ENCODE data around the gene DERA.
"Not testable (repeated sequence)": the region's sequence is repeated elsewhere in the genome, so short reads cannot be mapped to it uniquely, and the experiment has no call there.

DERA gene

DNA sequence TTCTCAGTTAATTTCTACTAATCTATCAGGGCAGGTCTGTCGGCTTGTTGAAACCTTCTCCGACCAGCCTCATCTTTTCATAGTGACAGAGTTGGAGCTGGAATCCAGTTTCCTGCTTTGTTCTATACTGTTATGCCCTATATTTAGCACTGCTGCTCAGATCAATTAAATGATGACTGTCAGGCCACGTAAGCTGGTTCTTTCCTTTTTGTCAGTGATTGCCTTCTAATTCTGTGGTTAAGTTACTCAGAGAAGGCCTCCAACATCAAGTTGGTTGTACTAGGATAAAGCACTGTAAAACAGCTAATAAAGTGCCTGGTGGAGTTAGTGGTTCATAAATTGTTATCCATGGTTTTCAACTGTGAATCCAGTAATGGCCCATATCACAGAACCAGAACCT lies 22.6 kb downstream of the DERA start:
- no peak for DNase-seq
- H3K27me3 ChIP-seq (replicated peaks in 2 of 5; ENCODE audit: control insufficient read depth in 4 of 5, insufficient read depth in 5 of 5, low read length in 4 of 5), result no peaks in the 10 kb centered on the region
- no peak overlapping the region for H3K4me3 ChIP-seq (ENCODE audit: control insufficient read depth in 1 of 7, extremely low read depth in 1 of 7, insufficient read depth in 4 of 7, low read depth in 2 of 7, low read length in 6 of 7)
- no peak overlapping the region for H3K27ac ChIP-seq (ENCODE audit: insufficient read depth in 1 of 2, low read depth in 1 of 2, low read length in 2 of 2, poor library complexity in 1 of 2, severe bottlenecking in 2 of 2)
- 69% methylated on average over 3 of the region's 3 CpGs for WGBS (ENCODE audit: insufficient coverage)
- H3K36me3 ChIP-seq (ENCODE audit: control insufficient read depth in 4 of 4, insufficient read depth in 4 of 4, low read length in 3 of 4), result peaks cover 0 to 7% (median 3%) of the 10 kb centered on the region in 4 experiments
- POLR2A ChIA-PET, result no interaction called here
- CTCF ChIA-PET, result no interaction called here
- H3K9me3 ChIP-seq (ENCODE audit: control extremely low read depth in 1 of 5, control insufficient read depth in 4 of 5, insufficient read depth in 2 of 5, low read depth in 1 of 5, low read length in 4 of 5), result peaks cover 0 to 2% (median under 1%) of the 10 kb centered on the region in 5 experiments
- no peaks in the 10 kb centered on the region for H3K4me1 ChIP-seq (ENCODE audit: control extremely low read depth in 1 of 4, control insufficient read depth in 4 of 4, insufficient read depth in 4 of 4, low read length in 3 of 4)

DNA sequence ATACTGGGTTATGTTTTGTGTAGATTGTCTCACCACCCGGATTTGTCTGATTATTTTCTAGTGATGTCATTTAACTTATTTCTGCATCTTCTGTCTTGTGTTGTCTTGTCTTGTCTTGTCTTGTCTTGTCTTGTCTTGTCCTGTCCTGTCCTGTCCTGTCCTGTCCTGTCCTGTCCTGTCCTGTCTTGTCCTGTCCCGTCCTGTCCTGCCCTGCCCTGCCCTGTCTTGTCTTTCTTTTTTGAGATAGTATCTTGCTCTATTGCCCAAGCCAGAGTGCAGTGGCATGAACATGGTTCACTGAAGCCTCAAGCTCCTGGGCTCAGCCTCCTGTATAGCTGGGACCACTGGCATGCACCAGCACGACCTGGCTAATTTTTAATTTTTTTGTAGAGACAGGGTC lies 25.6 kb downstream of the DERA start:
- ChIA-PET CTCF (no interaction called here), POLR2A (interaction anchor here (0.7 kb wide), 1 partner anchor 1876 kb away, joined by 4 read pairs; no protein-coding TSS in a partner anchor)
- Histone ChIP-seq H3K27me3 (replicated peaks in 2 of 5; ENCODE audit: control insufficient read depth in 4 of 5, insufficient read depth in 5 of 5, low read length in 4 of 5) (no peaks in the 10 kb centered on the region), H3K27ac (ENCODE audit: insufficient read depth in 1 of 2, low read depth in 1 of 2, low read length in 2 of 2, poor library complexity in 1 of 2, severe bottlenecking in 2 of 2) (no peak overlapping the region), H3K4me3 (ENCODE audit: control insufficient read depth in 1 of 7, extremely low read depth in 1 of 7, insufficient read depth in 4 of 7, low read depth in 2 of 7, low read length in 6 of 7) (no peak overlapping the region), H3K4me1 (ENCODE audit: control extremely low read depth in 1 of 4, control insufficient read depth in 4 of 4, insufficient read depth in 4 of 4, low read length in 3 of 4) (no peaks in the 10 kb centered on the region), H3K36me3 (ENCODE audit: control insufficient read depth in 4 of 4, insufficient read depth in 4 of 4, low read length in 3 of 4) (peaks cover 0 to 8% (median 5%) of the 10 kb centered on the region in 4 experiments), H3K9me3 (ENCODE audit: control extremely low read depth in 1 of 5, control insufficient read depth in 4 of 5, insufficient read depth in 2 of 5, low read depth in 1 of 5, low read length in 4 of 5) (peaks cover 2 to 19% (median 7%) of the 10 kb centered on the region in 5 experiments)
- 86% methylated on average over 1 of the region's 3 CpGs for WGBS (ENCODE audit: insufficient coverage)
- no peak for DNase-seq

DNA sequence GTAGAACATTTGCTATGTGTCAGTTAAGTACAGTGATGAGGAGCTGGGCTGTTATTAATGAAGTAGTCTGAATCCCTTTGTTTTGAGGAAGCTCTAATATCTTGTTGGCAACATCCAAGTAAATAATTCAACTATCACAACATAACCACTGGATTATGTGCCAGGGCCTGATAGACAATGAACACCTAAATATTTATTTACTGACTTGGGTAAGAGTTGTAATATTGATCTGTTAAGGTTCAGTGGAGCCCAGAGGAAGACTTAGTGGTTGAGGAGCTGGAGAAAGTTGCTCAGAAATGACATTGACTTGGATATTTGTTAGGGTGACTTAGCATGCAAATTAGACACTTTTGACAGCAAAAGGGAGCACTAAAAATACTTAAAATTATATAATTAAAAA lies 26.8 kb downstream of the DERA start:
- no peaks in the 10 kb centered on the region for H3K27me3 ChIP-seq (replicated peaks in 2 of 5; ENCODE audit: control insufficient read depth in 4 of 5, insufficient read depth in 5 of 5, low read length in 4 of 5)
- CTCF ChIA-PET, result interaction anchor here (0.8 kb wide), 1 partner anchor 649 kb away, joined by 3 read pairs; no protein-coding TSS in a partner anchor

DNA sequence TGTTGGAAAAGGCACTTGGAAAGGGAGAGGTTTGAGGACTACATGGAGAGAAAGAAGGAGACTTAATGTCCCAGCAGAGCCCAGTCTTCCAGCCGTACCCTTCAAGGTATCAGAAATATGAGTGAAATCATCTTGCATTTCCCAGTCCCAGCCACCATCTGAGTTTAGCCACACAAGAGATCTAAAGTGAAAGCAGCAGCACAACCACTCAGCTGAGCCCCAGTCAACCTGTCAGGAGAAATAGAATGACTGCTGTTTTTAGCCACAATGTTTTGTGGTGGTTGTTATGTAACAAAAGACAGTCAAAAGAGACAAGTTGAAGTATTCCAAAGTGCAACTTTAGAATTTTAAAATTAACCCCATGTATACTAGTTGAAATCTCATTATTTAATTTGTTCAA lies 28.0 kb downstream of the DERA start:
- Histone ChIP-seq H3K27me3 (replicated peaks in 2 of 5; ENCODE audit: control insufficient read depth in 4 of 5, insufficient read depth in 5 of 5, low read length in 4 of 5) (no peaks in the 10 kb centered on the region), H3K4me3 (ENCODE audit: control insufficient read depth in 1 of 7, extremely low read depth in 1 of 7, insufficient read depth in 4 of 7, low read depth in 2 of 7, low read length in 6 of 7) (no peak overlapping the region), H3K27ac (ENCODE audit: insufficient read depth in 1 of 2, low read depth in 1 of 2, low read length in 2 of 2, poor library complexity in 1 of 2, severe bottlenecking in 2 of 2) (no peak overlapping the region), H3K36me3 (ENCODE audit: control insufficient read depth in 4 of 4, insufficient read depth in 4 of 4, low read length in 3 of 4) (peaks cover 0 to 10% (median 5%) of the 10 kb centered on the region in 4 experiments), H3K9me3 (ENCODE audit: control extremely low read depth in 1 of 5, control insufficient read depth in 4 of 5, insufficient read depth in 2 of 5, low read depth in 1 of 5, low read length in 4 of 5) (peaks cover 2 to 30% (median 7%) of the 10 kb centered on the region in 5 experiments), H3K4me1 (ENCODE audit: control extremely low read depth in 1 of 4, control insufficient read depth in 4 of 4, insufficient read depth in 4 of 4, low read length in 3 of 4) (no peaks in the 10 kb centered on the region)
- CTCF ChIA-PET, result no interaction called here
- no CpG with 5 or more reads among the region's 1 CpG for WGBS (ENCODE audit: insufficient coverage)
- POLR2A ChIA-PET, result no interaction called here
- peak in 2 of 3 donors; percentile 4 to 26 for DNase-seq

More for the DNA sequence above, 26.8 kb downstream of the DERA start:
- no peak for DNase-seq
- H3K4me3 ChIP-seq (ENCODE audit: control insufficient read depth in 1 of 7, extremely low read depth in 1 of 7, insufficient read depth in 4 of 7, low read depth in 2 of 7, low read length in 6 of 7), result no peak overlapping the region
- no peak overlapping the region for H3K27ac ChIP-seq (ENCODE audit: insufficient read depth in 1 of 2, low read depth in 1 of 2, low read length in 2 of 2, poor library complexity in 1 of 2, severe bottlenecking in 2 of 2)
- H3K36me3 ChIP-seq (ENCODE audit: control insufficient read depth in 4 of 4, insufficient read depth in 4 of 4, low read length in 3 of 4), result peaks cover 0 to 9% (median 5%) of the 10 kb centered on the region in 4 experiments
- POLR2A ChIA-PET, result no interaction called here
- peaks cover 2 to 24% (median 7%) of the 10 kb centered on the region in 5 experiments for H3K9me3 ChIP-seq (ENCODE audit: control extremely low read depth in 1 of 5, control insufficient read depth in 4 of 5, insufficient read depth in 2 of 5, low read depth in 1 of 5, low read length in 4 of 5)
- no peaks in the 10 kb centered on the region for H3K4me1 ChIP-seq (ENCODE audit: control extremely low read depth in 1 of 4, control insufficient read depth in 4 of 4, insufficient read depth in 4 of 4, low read length in 3 of 4)

DNA sequence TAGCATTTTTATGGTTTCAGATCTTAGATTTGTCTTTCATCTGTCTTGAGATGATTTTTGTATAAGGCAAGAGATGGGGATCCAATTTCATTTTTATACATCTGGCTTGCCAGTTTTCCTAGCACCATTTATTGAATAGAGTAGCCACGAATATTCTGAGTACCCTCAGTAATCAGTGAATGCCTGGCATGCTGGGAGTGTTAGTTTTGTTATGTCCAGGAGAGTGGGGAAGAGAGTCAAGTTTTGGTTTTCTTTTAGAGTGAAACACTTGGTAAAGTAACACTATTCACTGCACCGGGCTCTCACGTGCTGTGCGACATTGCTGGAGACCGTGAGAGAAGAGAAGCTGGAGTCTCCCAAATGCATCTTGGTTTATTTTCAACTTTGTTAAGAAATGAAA lies 31.3 kb downstream of the DERA start:
- POLR2A ChIA-PET, result no interaction called here
- Histone ChIP-seq H3K27me3 (replicated peaks in 2 of 5; ENCODE audit: control insufficient read depth in 4 of 5, insufficient read depth in 5 of 5, low read length in 4 of 5) (no peaks in the 10 kb centered on the region), H3K4me1 (ENCODE audit: control extremely low read depth in 1 of 4, control insufficient read depth in 4 of 4, insufficient read depth in 4 of 4, low read length in 3 of 4) (no peaks in the 10 kb centered on the region), H3K4me3 (ENCODE audit: control insufficient read depth in 1 of 7, extremely low read depth in 1 of 7, insufficient read depth in 4 of 7, low read depth in 2 of 7, low read length in 6 of 7) (no peak overlapping the region), H3K27ac (ENCODE audit: insufficient read depth in 1 of 2, low read depth in 1 of 2, low read length in 2 of 2, poor library complexity in 1 of 2, severe bottlenecking in 2 of 2) (no peak overlapping the region), H3K36me3 (ENCODE audit: control insufficient read depth in 4 of 4, insufficient read depth in 4 of 4, low read length in 3 of 4) (peaks cover 0 to 10% (median 5%) of the 10 kb centered on the region in 4 experiments), H3K9me3 (ENCODE audit: control extremely low read depth in 1 of 5, control insufficient read depth in 4 of 5, insufficient read depth in 2 of 5, low read depth in 1 of 5, low read length in 4 of 5) (peaks cover 2 to 30% (median 7%) of the 10 kb centered on the region in 5 experiments)
- WGBS (ENCODE audit: insufficient coverage), result 93% methylated on average over 4 of the region's 5 CpGs
- DNase-seq, result no peak
- CTCF ChIA-PET, result no interaction called here

DNA sequence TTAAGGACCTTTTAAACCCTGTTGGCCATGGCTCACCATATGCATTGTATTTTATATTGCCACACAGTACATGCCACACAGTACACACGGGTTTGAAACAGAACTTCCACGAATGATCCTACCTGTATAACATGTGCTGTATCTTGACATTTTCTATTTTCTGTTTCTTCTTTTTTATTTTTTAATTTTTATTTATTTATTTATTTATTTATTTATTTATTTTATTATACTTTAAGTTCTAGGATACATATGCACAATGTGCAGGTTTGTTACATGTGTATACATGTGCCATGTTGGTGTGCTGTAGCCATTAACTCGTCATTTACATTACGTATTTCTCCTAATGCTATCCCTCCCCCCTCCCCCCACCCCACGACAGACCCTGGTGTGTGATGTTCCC lies 32.4 kb downstream of the DERA start:
- POLR2A ChIA-PET; H3K4me1 ChIP-seq (ENCODE audit: control extremely low read depth in 1 of 4, control insufficient read depth in 4 of 4, insufficient read depth in 4 of 4, low read length in 3 of 4); DNase-seq; H3K27me3 ChIP-seq (replicated peaks in 2 of 5; ENCODE audit: control insufficient read depth in 4 of 5, insufficient read depth in 5 of 5, low read length in 4 of 5); CTCF ChIA-PET; H3K27ac ChIP-seq (ENCODE audit: insufficient read depth in 1 of 2, low read depth in 1 of 2, low read length in 2 of 2, poor library complexity in 1 of 2, severe bottlenecking in 2 of 2); H3K4me3 ChIP-seq (ENCODE audit: control insufficient read depth in 1 of 7, extremely low read depth in 1 of 7, insufficient read depth in 4 of 7, low read depth in 2 of 7, low read length in 6 of 7): not testable (repeated sequence)
- Histone ChIP-seq H3K36me3 (ENCODE audit: control insufficient read depth in 4 of 4, insufficient read depth in 4 of 4, low read length in 3 of 4) (peaks cover 0 to 10% (median 5%) of the 10 kb centered on the region in 4 experiments), H3K9me3 (ENCODE audit: control extremely low read depth in 1 of 5, control insufficient read depth in 4 of 5, insufficient read depth in 2 of 5, low read depth in 1 of 5, low read length in 4 of 5) (peaks cover 4 to 32% (median 7%) of the 10 kb centered on the region in 5 experiments)
- WGBS (ENCODE audit: insufficient coverage), result no CpG with 5 or more reads among the region's 5 CpGs

DNA sequence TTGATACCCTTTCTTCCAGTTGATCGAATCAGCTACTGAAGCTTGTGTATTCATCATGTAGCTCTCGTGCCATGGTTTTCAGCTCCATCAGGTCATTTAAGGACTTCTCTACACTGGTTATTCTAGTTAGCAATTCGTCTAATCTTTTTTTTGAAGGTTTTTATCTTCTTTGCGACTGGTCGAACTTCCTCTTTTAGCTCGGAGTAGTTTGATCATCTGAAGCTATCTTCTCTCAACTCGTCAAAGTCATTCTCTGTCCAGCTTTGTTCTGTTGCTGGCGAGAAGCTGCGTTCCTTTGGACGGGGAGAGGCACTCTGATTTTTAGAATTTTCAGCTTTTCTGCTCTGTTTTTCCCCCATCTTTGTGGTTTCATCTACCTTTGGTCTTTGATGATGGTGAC lies 37.3 kb downstream of the DERA start:
- 97% methylated on average over 9 of the region's 10 CpGs for WGBS (ENCODE audit: insufficient coverage)
- POLR2A ChIA-PET; H3K4me3 ChIP-seq (ENCODE audit: control insufficient read depth in 1 of 7, extremely low read depth in 1 of 7, insufficient read depth in 4 of 7, low read depth in 2 of 7, low read length in 6 of 7); H3K27me3 ChIP-seq (replicated peaks in 2 of 5; ENCODE audit: control insufficient read depth in 4 of 5, insufficient read depth in 5 of 5, low read length in 4 of 5); H3K27ac ChIP-seq (ENCODE audit: insufficient read depth in 1 of 2, low read depth in 1 of 2, low read length in 2 of 2, poor library complexity in 1 of 2, severe bottlenecking in 2 of 2); H3K9me3 ChIP-seq (ENCODE audit: control extremely low read depth in 1 of 5, control insufficient read depth in 4 of 5, insufficient read depth in 2 of 5, low read depth in 1 of 5, low read length in 4 of 5); H3K36me3 ChIP-seq (ENCODE audit: control insufficient read depth in 4 of 4, insufficient read depth in 4 of 4, low read length in 3 of 4); H3K4me1 ChIP-seq (ENCODE audit: control extremely low read depth in 1 of 4, control insufficient read depth in 4 of 4, insufficient read depth in 4 of 4, low read length in 3 of 4): not testable (repeated sequence)
- CTCF ChIA-PET, result interaction anchor here (1.2 kb wide), 1 partner anchor 35 kb away, joined by 3 read pairs; no protein-coding TSS in a partner anchor
- DNase-seq, result peak in 2 of 3 donors; percentile 3 to 17

All from common myeloid progenitor, CD34-positive (primary cell).